ENCODE results near the gene MRPL41.

The MRPL41 gene

DNA sequence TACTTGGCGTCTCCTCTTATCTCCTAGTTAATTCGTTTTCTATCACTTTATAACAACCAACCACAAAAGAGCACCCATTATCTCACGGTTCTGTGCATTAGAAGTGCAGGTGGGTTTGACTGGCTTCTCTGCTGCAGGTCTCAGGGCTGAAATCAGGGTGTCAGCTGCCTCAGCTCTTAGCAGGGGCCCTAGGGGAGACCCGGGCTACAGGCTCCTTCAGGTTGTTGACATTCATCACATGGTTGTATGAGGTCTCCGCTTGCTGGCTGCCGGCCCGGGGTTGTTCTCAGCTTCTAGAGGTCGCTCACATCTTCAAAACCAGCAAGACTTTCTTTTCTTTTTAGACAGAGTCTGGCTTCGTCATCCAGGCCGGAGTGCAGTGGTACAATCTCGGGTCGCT lies 41.5 kb downstream of the MRPL41 start:
- TF ChIP-seq, protein P1, sequence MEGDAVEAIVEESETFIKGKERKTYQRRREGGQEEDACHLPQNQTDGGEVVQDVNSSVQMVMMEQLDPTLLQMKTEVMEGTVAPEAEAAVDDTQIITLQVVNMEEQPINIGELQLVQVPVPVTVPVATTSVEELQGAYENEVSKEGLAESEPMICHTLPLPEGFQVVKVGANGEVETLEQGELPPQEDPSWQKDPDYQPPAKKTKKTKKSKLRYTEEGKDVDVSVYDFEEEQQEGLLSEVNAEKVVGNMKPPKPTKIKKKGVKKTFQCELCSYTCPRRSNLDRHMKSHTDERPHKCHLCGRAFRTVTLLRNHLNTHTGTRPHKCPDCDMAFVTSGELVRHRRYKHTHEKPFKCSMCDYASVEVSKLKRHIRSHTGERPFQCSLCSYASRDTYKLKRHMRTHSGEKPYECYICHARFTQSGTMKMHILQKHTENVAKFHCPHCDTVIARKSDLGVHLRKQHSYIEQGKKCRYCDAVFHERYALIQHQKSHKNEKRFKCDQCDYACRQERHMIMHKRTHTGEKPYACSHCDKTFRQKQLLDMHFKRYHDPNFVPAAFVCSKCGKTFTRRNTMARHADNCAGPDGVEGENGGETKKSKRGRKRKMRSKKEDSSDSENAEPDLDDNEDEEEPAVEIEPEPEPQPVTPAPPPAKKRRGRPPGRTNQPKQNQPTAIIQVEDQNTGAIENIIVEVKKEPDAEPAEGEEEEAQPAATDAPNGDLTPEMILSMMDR (IDR thresholded peaks at IDR 0.05): no peak

DNA sequence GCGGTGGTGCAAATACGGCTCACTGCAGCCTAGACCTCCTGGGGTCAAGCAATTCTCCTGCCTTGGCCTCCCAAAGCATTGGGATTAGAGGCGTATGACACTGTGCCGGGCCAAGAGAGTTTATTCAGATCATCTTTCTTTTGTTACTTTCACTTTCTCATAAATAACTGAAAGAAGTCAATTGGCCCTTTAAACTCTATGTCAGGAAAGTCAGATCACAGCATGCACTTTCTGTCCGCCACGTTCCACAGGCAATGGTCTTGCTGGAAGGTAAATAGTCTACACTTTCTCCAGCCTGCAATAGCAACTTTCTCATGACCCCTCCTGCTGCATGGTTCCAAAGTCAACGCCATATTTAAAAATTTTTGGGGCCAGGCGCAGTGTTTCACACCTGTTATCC lies 47.3 kb downstream of the MRPL41 start:
- TF ChIP-seq, protein P1 (IDR thresholded peaks at IDR 0.05): no peak

Measured in LNCAP (cell line).